ENCODE measurements around the gene TALDO1.
A peak's percentile ranks its signal among the peaks of the same experiment; 100 is the strongest.

The TALDO1 gene

GRCh38 chr11:797296-798092 lies 50.2 kb downstream of the TALDO1 start:
- DNase-seq (ENCODE audit: low read depth), result peak; percentile 87

DNA sequence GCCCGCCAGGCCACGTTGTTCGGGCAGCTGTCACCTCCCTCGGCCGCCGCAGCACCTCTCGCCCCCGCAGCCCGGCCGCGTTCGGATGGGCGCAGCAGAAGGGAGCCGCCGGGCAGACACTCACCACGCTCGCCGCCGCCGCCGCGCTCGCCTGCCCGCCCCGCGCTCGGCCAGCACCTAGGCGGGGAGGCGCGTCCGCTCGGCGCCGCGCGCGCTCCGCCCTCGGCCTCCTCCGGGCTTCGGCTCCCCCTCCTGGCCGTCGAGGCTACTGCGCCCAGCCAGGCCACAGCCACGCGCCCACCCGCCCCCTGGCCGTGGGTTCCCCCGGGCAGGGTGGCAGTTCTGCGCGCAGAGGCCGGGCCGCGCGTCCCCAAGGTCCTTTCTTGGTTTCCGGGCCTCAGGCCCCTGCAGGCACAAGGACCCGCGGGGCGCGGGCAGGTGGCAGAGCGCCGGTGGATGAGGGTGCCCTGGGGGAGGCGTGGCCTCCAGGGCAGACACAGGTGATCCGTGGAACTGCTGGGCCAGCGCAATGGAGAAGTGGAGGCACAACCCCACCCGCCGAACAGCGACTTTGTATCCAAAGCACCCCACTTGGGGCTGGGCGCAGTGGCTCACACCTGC lies 50.9 kb downstream of the TALDO1 start, which contains the start of gene SLC25A22:
TSS of gene SLC25A22 (minus strand) at position 189 of the 621 bp plus-strand sequence. CDS start 3,275 bp downstream, outside the sequence.
- peak; percentile 88 for DNase-seq (ENCODE audit: low read depth)
- TF ChIP-seq, protein P1, sequence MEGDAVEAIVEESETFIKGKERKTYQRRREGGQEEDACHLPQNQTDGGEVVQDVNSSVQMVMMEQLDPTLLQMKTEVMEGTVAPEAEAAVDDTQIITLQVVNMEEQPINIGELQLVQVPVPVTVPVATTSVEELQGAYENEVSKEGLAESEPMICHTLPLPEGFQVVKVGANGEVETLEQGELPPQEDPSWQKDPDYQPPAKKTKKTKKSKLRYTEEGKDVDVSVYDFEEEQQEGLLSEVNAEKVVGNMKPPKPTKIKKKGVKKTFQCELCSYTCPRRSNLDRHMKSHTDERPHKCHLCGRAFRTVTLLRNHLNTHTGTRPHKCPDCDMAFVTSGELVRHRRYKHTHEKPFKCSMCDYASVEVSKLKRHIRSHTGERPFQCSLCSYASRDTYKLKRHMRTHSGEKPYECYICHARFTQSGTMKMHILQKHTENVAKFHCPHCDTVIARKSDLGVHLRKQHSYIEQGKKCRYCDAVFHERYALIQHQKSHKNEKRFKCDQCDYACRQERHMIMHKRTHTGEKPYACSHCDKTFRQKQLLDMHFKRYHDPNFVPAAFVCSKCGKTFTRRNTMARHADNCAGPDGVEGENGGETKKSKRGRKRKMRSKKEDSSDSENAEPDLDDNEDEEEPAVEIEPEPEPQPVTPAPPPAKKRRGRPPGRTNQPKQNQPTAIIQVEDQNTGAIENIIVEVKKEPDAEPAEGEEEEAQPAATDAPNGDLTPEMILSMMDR (IDR thresholded peaks at IDR 0.05; ENCODE audit: insufficient read depth, low read depth, low read length, missing control alignments), result peak; percentile 79
- peak within 1 kb of the TSS; percentile 92 for H3K4me3 ChIP-seq (ENCODE audit: low read depth, low read length)

More at GRCh38 chr11:797296-798092, 50.2 kb downstream of the TALDO1 start:
- peak overlapping the region; percentile 92 for H3K4me3 ChIP-seq (ENCODE audit: low read depth, low read length)
- TF ChIP-seq, protein P1 (IDR thresholded peaks at IDR 0.05; ENCODE audit: insufficient read depth, low read depth, low read length, missing control alignments), result no peak

DNA sequence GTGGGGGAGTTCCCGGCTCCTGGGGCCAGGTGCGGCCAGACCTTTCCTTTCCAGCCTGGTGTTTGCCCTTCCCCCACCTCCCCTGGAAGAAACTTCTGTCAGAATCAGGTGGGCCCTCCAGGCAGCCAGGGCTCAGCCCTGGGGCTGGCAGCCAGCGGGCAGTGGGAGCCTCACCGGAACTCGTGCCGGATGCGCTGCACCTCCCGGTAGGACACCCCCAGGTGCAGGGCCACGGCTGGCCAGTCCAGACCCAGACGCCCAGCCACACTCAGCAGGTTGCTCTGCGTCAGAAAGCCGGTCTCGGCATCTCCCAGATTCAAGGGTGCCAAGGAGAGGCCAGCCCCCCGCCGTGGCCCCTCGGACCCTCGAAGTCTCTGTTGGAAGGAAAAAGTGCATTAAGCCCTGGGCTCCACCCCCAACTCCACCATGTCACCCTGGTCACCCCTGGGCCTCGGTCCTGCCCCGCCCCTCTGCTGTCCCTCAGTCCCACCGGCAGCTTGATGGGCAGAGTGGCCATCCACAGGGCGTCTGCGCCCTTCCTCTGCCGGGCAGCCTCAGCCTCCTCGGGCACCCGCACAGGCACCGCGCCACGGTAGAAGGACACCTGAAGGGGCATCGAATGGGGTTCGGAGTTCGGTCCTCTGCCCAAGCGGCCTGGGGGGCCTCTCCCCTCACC lies 52.5 kb downstream of the TALDO1 start:
- TF ChIP-seq, protein P1 (IDR thresholded peaks at IDR 0.05; ENCODE audit: insufficient read depth, low read depth, low read length, missing control alignments), result no peak
- no peak for DNase-seq (ENCODE audit: low read depth)
- no peak overlapping the region for H3K4me3 ChIP-seq (ENCODE audit: low read depth, low read length)

DNA sequence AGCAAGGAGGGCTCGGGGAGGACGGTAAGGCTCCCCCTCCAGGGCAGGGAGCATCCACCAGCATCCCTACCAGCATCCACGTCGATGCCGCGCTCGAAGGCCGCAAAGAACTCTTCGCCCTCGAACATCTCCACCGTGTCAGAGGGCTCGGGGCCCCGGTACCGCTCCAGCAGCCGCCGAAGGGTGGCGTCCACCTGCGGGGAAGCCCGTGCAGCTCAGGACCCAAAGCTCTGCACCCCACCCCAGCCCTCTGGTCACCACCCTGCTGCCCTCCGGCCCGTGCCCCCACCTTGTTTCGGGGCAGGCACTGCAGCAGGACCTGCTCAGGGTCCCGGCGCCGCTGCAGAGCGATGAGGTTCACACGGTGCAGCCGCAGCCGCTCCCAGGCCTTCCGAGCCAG lies 53.2 kb downstream of the TALDO1 start:
- DNase-seq (ENCODE audit: low read depth), result no peak
- no peak overlapping the region for H3K4me3 ChIP-seq (ENCODE audit: low read depth, low read length)
- TF ChIP-seq, protein P1 (IDR thresholded peaks at IDR 0.05; ENCODE audit: insufficient read depth, low read depth, low read length, missing control alignments), result no peak

DNA sequence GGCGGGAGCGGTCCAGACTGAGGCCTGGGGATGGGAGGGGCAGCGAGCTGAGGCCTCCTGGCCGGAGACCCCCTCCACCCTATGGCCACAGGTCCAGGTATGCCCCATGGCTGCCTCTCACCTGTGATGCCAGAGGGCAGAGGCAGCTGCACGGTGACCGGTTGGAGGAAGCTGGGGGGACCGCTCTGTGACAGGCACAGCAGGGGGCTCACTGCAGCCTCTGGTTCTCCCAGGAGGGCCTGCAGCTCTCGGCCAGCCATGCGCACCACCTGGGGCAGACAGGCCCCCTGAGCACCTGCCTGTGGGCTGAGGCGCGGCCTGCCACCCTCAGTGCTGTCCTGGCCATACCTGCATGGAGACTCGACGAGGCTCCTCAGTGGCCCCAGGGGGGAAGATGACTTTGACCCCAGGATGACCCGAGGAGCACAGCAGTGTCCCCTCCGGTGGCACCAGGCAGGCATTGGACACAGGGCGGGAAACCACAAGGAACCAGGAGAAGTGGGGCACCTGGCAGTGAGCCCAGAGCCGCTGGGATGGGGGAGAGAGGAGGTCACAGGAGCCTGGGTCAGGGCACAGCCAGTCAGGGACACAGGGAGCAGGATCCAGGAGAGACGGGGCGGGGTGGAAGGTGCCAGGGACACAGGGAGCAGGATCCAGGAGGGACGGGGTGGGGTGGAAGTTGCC lies 54.0 kb downstream of the TALDO1 start:
- TF ChIP-seq, protein P1 (IDR thresholded peaks at IDR 0.05; ENCODE audit: insufficient read depth, low read depth, low read length, missing control alignments), result no peak
- no peak overlapping the region for H3K4me3 ChIP-seq (ENCODE audit: low read depth, low read length)
- DNase-seq (ENCODE audit: low read depth), result no peak

DNA sequence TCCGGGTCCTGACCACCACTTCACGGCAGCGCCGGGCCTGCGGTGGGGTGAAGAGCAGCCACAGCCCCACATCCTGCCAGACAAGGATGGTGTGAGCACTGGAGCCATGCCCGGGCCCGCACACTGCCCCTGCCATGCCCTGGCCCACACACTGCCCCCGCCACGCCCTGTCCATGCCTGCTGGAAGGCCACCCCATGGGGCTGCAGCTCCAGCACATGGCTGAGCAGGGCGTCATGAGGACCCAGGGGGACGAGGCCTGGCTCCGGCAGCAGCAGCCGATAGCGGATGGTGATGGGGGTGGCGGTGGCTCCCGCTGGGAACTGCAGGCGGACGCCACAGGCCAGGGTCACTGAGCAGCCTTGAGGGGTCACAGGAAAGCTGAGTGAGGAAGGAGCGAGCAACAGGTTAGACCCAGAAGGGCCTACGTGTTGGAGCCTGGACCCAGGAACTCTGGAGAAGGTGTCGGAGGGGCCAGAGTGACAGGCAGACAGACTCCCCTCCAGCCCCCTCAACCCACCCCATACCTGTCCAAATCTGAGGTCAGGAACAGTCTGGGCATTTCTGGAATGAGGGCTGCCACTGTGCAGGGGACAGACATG lies 54.9 kb downstream of the TALDO1 start:
- DNase-seq (ENCODE audit: low read depth), result no peak
- TF ChIP-seq, protein P1 (IDR thresholded peaks at IDR 0.05; ENCODE audit: insufficient read depth, low read depth, low read length, missing control alignments), result no peak
- no peak overlapping the region for H3K4me3 ChIP-seq (ENCODE audit: low read depth, low read length)

Measured in GM12865 (cell line).